ENCODE results near the gene NELL1. TPM values are rescaled to one million over a fixed set of nuclear protein-coding genes. Genes with fewer than 3 reads are reported as not detected.
"Not testable (repeated sequence)": the region's sequence is repeated elsewhere in the genome, so short reads cannot be mapped to it uniquely, and the experiment has no call there.

The NELL1 gene
- total RNA-seq, 6 experiments from 2014 or later: not detected

DNA sequence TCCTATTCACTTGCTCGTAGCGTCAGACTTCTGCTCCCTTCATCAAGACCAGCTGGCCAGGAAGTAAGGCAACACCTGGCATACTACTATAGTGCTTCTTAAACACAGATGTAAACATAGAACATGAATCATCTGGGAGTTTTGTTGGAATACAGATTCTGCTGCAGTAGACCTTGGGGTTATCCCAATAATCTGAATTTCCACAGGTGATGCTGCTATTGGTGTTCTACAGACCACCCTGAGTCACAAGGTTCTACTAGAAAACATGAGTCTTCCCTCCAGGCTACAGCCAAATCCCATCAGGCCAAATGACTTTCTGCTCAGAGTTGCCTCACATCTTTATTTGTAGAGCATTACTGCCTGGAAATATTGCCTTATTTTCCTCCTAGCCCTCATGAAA lies 175.2 kb downstream of the NELL1 start:
- no peaks in the 10 kb centered on the region for H3K9me3 ChIP-seq
- H3K27me3 ChIP-seq: no peaks in the 10 kb centered on the region
- intact Hi-C loops (cut with DNase I): no loop called here
- H3K4me3 ChIP-seq: no peak overlapping the region
- no peak overlapping the region for H3K27ac ChIP-seq
- H3K4me1 ChIP-seq: no peaks in the 10 kb centered on the region
- TF ChIP-seq, protein P1, sequence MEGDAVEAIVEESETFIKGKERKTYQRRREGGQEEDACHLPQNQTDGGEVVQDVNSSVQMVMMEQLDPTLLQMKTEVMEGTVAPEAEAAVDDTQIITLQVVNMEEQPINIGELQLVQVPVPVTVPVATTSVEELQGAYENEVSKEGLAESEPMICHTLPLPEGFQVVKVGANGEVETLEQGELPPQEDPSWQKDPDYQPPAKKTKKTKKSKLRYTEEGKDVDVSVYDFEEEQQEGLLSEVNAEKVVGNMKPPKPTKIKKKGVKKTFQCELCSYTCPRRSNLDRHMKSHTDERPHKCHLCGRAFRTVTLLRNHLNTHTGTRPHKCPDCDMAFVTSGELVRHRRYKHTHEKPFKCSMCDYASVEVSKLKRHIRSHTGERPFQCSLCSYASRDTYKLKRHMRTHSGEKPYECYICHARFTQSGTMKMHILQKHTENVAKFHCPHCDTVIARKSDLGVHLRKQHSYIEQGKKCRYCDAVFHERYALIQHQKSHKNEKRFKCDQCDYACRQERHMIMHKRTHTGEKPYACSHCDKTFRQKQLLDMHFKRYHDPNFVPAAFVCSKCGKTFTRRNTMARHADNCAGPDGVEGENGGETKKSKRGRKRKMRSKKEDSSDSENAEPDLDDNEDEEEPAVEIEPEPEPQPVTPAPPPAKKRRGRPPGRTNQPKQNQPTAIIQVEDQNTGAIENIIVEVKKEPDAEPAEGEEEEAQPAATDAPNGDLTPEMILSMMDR (IDR thresholded peaks at IDR 0.05): no peak
- H3K36me3 ChIP-seq: no peaks in the 10 kb centered on the region
- DNase-seq (no peak), ATAC-seq (no peak)
- 41% methylated on average over 2 of the region's 2 CpGs for WGBS (ENCODE audit: insufficient coverage, low coverage, low lambda C conversion rate, missing lambda C conversion rate)

DNA sequence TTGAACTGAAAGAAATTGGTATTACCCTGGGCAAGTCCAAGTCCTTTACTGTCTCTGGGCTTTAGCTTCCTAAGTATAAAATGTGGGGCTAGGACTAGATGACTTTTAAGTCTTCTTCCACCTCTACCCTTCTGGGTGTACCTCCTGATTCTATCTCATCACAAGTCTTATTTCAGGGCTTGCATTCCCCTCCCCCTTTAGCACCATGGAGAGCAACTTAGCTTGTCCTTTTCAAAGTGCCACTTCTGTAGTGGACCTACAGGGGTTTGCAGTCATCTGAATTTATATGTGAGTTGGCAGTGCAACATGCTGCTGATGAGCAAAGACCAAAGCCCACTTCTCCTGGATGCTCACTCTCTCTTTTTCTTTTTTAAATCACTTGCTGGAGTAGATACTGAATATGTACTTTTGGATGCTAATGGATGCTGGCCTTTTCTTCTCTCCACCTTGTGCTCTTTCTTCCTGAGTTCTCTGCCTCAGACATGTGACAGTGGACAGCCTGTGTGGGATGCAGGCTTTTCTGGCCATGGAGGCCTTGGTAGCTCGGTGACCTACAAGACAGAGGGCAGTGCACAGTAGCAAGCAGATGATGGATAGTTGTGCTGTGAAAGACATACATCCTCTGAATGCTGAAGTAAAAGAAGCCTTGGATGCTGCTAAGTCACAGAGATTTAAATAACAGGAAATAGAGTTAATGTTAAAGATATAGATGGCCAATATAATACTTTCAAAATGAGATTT lies 185.0 kb downstream of the NELL1 start:
- intact Hi-C loops (cut with DNase I): no loop called here
- WGBS (ENCODE audit: insufficient coverage, low coverage, low lambda C conversion rate, missing lambda C conversion rate): 31% methylated on average over 1 of the region's 1 CpG
- DNase-seq: no peak
- Histone ChIP-seq H3K27ac (no peak overlapping the region), H3K36me3 (no peaks in the 10 kb centered on the region), H3K4me3 (no peak overlapping the region), H3K9me3 (no peaks in the 10 kb centered on the region), H3K4me1 (no peaks in the 10 kb centered on the region), H3K27me3 (no peaks in the 10 kb centered on the region)
- no peak for ATAC-seq
- TF ChIP-seq, protein P1 (IDR thresholded peaks at IDR 0.05): no peak
- no peak for TF ChIP-seq POLR2A (IDR thresholded peaks at IDR 0.05)

DNA sequence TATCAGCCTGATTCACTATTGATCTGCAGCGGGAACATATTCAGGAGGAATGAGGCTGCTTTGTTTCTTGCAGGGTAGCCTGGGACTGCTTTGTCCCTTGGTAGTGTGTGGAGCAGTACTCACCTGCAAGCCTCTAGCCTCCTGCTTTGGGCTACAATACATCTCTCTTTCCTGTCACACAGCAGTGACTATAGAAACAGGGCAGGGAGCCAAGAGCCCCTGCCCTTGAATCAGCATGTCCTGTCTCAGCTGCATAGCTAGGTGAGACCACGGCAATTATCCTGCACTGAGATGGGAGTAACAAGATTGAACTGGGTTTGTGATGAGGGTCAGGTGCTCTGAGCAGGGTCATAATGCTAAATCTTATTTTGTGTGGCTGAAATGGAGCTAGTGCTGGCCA lies 191.9 kb downstream of the NELL1 start:
- ATAC-seq (no peak), DNase-seq (no peak)
- no peaks in the 10 kb centered on the region for H3K27me3 ChIP-seq
- 64% methylated on average over 2 of the region's 2 CpGs for WGBS (ENCODE audit: insufficient coverage, low coverage, low lambda C conversion rate, missing lambda C conversion rate)
- H3K36me3 ChIP-seq: no peaks in the 10 kb centered on the region
- H3K4me1 ChIP-seq: no peaks in the 10 kb centered on the region
- no peaks in the 10 kb centered on the region for H3K9me3 ChIP-seq
- H3K4me3 ChIP-seq: no peak overlapping the region
- no peak overlapping the region for H3K27ac ChIP-seq
- TF ChIP-seq POLR2A (IDR thresholded peaks at IDR 0.05): no peak
- TF ChIP-seq, protein P1 (IDR thresholded peaks at IDR 0.05): no peak
- intact Hi-C loops (cut with DNase I): no loop called here

DNA sequence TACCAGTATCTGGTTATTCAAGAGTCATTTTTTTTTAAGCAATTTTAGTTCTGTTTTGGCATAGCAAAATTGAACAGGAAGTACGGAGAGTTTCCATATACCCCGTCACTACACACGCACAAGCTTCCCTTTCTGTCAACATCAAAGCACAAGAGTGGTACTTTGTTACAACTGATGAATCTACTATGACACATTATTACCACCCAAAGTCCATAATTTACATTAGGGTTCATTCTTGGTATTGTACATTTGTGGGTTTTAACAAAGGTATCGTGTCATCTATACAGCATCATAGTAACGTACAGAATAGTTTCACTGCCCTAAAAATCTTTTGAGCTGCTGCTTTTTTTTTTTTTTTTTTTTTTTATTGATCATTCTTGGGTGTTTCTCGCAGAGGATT lies 192.9 kb downstream of the NELL1 start:
- intact Hi-C loops (cut with DNase I); H3K27me3 ChIP-seq; H3K4me1 ChIP-seq; DNase-seq; H3K4me3 ChIP-seq; H3K9me3 ChIP-seq; H3K36me3 ChIP-seq; ATAC-seq; H3K27ac ChIP-seq: not testable (repeated sequence)
- WGBS (ENCODE audit: insufficient coverage, low coverage, low lambda C conversion rate, missing lambda C conversion rate): 27% methylated on average over 6 of the region's 6 CpGs

DNA sequence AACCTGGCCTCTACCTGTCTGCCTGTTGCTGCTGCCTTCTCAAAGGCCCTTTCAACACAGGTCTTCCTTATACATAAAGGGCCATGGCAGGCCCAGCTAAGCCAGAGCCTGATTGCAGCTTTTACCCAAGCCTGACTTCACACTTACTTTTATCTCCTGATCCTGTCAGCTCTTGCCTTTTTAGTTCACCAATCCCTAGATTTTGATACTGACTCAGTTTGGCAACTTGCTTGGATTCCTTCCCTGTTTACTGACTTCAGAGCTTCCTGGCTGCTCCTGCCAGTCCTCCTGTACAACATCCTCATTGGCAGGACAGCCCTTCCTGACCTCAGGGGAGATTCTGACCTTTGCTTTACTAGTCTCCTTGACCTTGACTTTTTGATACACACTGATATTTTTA lies 195.2 kb downstream of the NELL1 start:
- intact Hi-C loops (cut with DNase I): no loop called here

More for the DNA sequence above, 195.2 kb downstream of the NELL1 start:
- H3K4me3 ChIP-seq: no peak overlapping the region
- ATAC-seq: no peak
- no peak overlapping the region for H3K27ac ChIP-seq
- H3K27me3 ChIP-seq: no peaks in the 10 kb centered on the region
- TF ChIP-seq POLR2A (IDR thresholded peaks at IDR 0.05): no peak
- TF ChIP-seq, protein P1 (IDR thresholded peaks at IDR 0.05): no peak
- H3K9me3 ChIP-seq: no peaks in the 10 kb centered on the region
- DNase-seq: no peak
- H3K36me3 ChIP-seq: no peaks in the 10 kb centered on the region
- no peaks in the 10 kb centered on the region for H3K4me1 ChIP-seq
